Mesendoderm (in vitro differentiated cells): ENCODE data around the gene MTG1.

Experiments
- DNase-seq: peaks from one replicate; pipeline ENCODE4 v3.0.0; 2013
- H2AK5ac ChIP-seq: 2 replicates; pipeline ENCODE4 v1.6.1; 2013; ENCODE audit warnings: low read length, inconsistent platforms
- H2BK120ac ChIP-seq: 2 replicates; pipeline ENCODE4 v1.6.1; 2013; ENCODE audit warnings: low read depth, mild to moderate bottlenecking, low read length, moderate library complexity, mixed read lengths
- H2BK15ac ChIP-seq: replicated peaks from 2 replicates; pipeline ENCODE4 v1.6.1; 2013; ENCODE audit warnings: low read depth, mild to moderate bottlenecking, moderate library complexity
- H2BK5ac ChIP-seq: 2 replicates; pipeline ENCODE4 v1.6.1; 2013; ENCODE audit warnings: low read length, inconsistent platforms
- H3K18ac ChIP-seq: 2 replicates; pipeline ENCODE4 v1.6.1; 2013; ENCODE audit warnings: mild to moderate bottlenecking, low read length, mixed read lengths
- H3K23ac ChIP-seq: one replicate; pipeline ENCODE4 v1.6.1; 2013; ENCODE audit warnings: low read length
- H3K27ac ChIP-seq: 2 replicates; pipeline ENCODE4 v1.5.1; 2013; ENCODE audit warnings: low read depth, mild to moderate bottlenecking, inconsistent platforms, low read length, moderate library complexity
- H3K27me3 ChIP-seq: 2 replicates; pipeline ENCODE4 v1.6.1; 2013; ENCODE audit warnings: low read length, control low read depth, mild to moderate bottlenecking, inconsistent platforms; ENCODE audit not compliant: insufficient read depth, poor library complexity
- H3K36me3 ChIP-seq: 2 replicates; pipeline ENCODE4 v1.6.1; 2013; ENCODE audit warnings: low read length, inconsistent platforms; ENCODE audit not compliant: control insufficient read depth, insufficient read depth
- H3K4ac ChIP-seq: one replicate; pipeline ENCODE4 v1.6.1; 2013; ENCODE audit warnings: low read depth, mild to moderate bottlenecking, low read length, moderate library complexity
- H3K4me1 ChIP-seq: 2 replicates; pipeline ENCODE4 v1.6.1; 2013; ENCODE audit warnings: low read depth, low read length, inconsistent platforms; ENCODE audit not compliant: control insufficient read depth
- H3K4me2 ChIP-seq: 2 replicates; pipeline ENCODE4 v1.6.1; 2013; ENCODE audit warnings: low read length
- H3K4me3 ChIP-seq: 2 replicates; pipeline ENCODE4 v1.5.1; 2013; ENCODE audit warnings: mild to moderate bottlenecking, low read length
- H3K56ac ChIP-seq: one replicate; pipeline ENCODE4 v1.6.1; 2013; ENCODE audit warnings: low read length
- H3K79me1 ChIP-seq: 2 replicates; pipeline ENCODE4 v1.6.1; 2013; ENCODE audit warnings: low read length, inconsistent platforms
- H3K79me2 ChIP-seq: 2 replicates; pipeline ENCODE4 v1.6.1; 2013; ENCODE audit warnings: mild to moderate bottlenecking, low read length; ENCODE audit not compliant: control insufficient read depth, insufficient read depth
- H3K9ac ChIP-seq: 2 replicates; pipeline ENCODE4 v1.6.1; 2013; ENCODE audit warnings: low read length, inconsistent platforms
- H4K5ac ChIP-seq: one replicate; pipeline ENCODE4 v1.6.1; 2013; ENCODE audit warnings: low read length
- H4K8ac ChIP-seq: one replicate; pipeline ENCODE4 v1.6.1; 2013; ENCODE audit warnings: low read depth, mild to moderate bottlenecking, control low read depth, low read length, moderate library complexity
- WGBS: extraction: QIAGEN DNeasy Blood & Tissue Kit; methylation state at CpG from one replicate; pipeline ENCODE4 v1.1.7; 2013; ENCODE audit warnings: low lambda C conversion rate, missing lambda C conversion rate; ENCODE audit not compliant: insufficient coverage; ENCODE audit errors: extremely low coverage; 5-methylcytosine and 5-hydroxymethylcytosine counted together

MTG1 gene

DNA sequence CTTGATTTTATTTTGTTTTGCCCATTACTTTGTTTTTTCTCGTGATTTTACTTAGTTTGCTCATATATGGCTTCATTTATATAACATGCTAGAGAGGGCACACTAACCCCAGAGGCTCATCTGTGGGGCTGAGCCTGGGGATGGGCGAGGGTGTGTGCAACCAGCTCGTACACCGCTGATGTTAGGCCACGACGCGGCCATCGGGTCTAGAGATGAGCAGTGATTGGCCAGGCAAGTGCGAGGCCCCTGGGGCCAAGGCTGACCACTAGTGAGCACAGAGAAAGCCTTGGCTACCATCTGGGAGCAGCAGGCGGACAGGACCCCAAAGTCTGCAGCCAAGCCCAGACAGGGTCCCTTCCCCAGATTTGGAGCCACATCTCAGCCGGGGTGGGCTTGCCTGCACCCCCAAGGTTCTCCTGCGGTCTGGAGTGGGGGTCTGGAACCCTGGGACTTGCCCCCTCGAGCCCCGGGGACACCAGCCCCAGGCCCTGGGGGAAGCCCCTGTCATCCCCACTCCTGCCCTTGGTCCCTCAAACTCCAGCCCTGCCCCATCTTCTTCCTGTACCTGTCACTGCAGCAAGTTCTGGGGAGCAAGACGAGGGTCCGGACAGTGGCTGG lies 39.9 kb upstream of the MTG1 start:
- Histone ChIP-seq H2BK120ac (no peak overlapping the region), H3K4me3 (no peak overlapping the region), H3K4me1 (peaks cover 3% of the 10 kb centered on the region)

DNA sequence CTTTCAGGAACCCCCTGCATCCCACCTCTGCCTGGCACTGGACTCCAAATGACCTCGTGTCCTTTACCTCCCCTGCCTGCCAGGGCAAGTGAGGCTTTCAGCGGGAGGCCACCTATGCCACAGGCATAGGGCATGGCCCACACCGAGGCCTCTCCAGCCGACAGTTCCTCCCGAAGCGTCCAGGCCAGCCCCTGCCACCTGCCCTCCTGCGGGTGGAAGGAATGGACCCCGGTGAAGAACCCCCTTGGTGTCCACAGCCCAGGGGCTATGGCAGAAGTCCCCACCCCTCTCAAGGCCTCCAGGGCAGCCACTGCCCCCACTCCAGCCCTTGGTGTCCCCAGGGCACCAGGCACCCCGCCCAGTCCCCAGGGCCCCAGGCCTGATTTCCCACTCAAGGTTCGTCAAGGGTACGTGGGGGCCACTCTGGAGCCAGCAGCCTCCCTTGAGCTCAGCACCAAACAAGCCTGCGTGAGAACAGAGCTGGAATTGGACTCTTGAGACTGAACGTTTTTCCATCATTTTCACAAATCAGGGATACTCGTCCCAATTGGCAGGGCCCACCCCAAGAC lies 39.2 kb upstream of the MTG1 start:
- no peak overlapping the region for H2AK5ac ChIP-seq
- no peak overlapping the region for H2BK15ac ChIP-seq
- H3K79me1 ChIP-seq, result peaks cover 6% of the 10 kb centered on the region
- H4K8ac ChIP-seq, result no peak overlapping the region
- H3K79me2 ChIP-seq, result peaks cover 6% of the 10 kb centered on the region
- no peak overlapping the region for H3K56ac ChIP-seq
- no peak overlapping the region for H3K4ac ChIP-seq
- H3K18ac ChIP-seq, result no peak overlapping the region
- H3K4me2 ChIP-seq, result no peak overlapping the region
- no peak overlapping the region for H3K27ac ChIP-seq
- H3K27me3 ChIP-seq, result no peaks in the 10 kb centered on the region
- H3K4me1 ChIP-seq, result peaks cover 3% of the 10 kb centered on the region
- H3K36me3 ChIP-seq, result no peaks in the 10 kb centered on the region
- no peak overlapping the region for H4K5ac ChIP-seq
- no peak overlapping the region for H3K9ac ChIP-seq
- no peak overlapping the region for H3K4me3 ChIP-seq
- DNase-seq, result no peak
- no CpG with 5 or more reads among the region's 14 CpGs for WGBS
- H2BK120ac ChIP-seq, result no peak overlapping the region
- H3K23ac ChIP-seq, result no peak overlapping the region
- H2BK5ac ChIP-seq, result no peak overlapping the region

More for the DNA sequence above, 39.9 kb upstream of the MTG1 start:
- H3K36me3 ChIP-seq, result no peaks in the 10 kb centered on the region
- H3K9ac ChIP-seq, result no peak overlapping the region
- H3K79me2 ChIP-seq, result peaks cover 6% of the 10 kb centered on the region
- no peak overlapping the region for H3K18ac ChIP-seq
- H2BK5ac ChIP-seq, result no peak overlapping the region
- H3K27me3 ChIP-seq, result no peaks in the 10 kb centered on the region
- no peak overlapping the region for H3K4ac ChIP-seq
- no peak for DNase-seq
- H2AK5ac ChIP-seq, result no peak overlapping the region
- no peak overlapping the region for H3K56ac ChIP-seq
- H3K4me2 ChIP-seq, result no peak overlapping the region
- no peak overlapping the region for H2BK15ac ChIP-seq
- H3K23ac ChIP-seq, result no peak overlapping the region
- no peak overlapping the region for H3K27ac ChIP-seq
- no CpG with 5 or more reads among the region's 16 CpGs for WGBS
- H4K5ac ChIP-seq, result no peak overlapping the region
- H3K79me1 ChIP-seq, result peaks cover 6% of the 10 kb centered on the region
- H4K8ac ChIP-seq, result no peak overlapping the region

DNA sequence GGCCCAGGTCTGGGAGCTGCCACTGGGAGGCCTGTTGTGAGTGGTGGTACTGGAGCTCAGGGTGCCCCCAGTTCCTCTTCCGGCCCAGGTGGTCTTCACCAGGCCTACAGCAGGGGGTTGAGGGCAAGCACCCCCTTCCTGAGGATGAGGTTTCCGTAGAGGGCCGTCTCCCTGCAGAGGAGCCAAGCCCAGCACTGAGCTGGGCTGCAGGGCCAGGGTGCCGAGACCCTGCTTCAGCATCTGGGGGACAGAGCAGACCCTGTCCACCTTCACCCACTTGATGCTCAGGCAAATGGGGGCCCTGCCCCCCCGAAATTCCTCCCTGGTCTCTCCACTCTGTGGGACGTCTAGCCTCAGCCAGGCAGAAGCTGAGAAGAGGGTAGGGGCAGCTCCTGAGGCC lies 38.7 kb upstream of the MTG1 start:
- H3K23ac ChIP-seq, result no peak overlapping the region
- H3K4me3 ChIP-seq, result no peak overlapping the region
- H3K79me2 ChIP-seq, result peaks cover 6% of the 10 kb centered on the region
- no peak for DNase-seq
- no peak overlapping the region for H2AK5ac ChIP-seq
- no peak overlapping the region for H2BK5ac ChIP-seq
- no CpG with 5 or more reads among the region's 6 CpGs for WGBS
- H3K4me2 ChIP-seq, result no peak overlapping the region
- H3K56ac ChIP-seq, result no peak overlapping the region
- H3K4me1 ChIP-seq, result peaks cover 3% of the 10 kb centered on the region
- H3K9ac ChIP-seq, result no peak overlapping the region
- H3K27ac ChIP-seq, result no peak overlapping the region
- H3K18ac ChIP-seq, result no peak overlapping the region
- no peak overlapping the region for H3K4ac ChIP-seq
- H3K79me1 ChIP-seq, result peaks cover 6% of the 10 kb centered on the region
- no peak overlapping the region for H2BK15ac ChIP-seq
- no peaks in the 10 kb centered on the region for H3K36me3 ChIP-seq
- no peak overlapping the region for H4K5ac ChIP-seq
- no peak overlapping the region for H2BK120ac ChIP-seq
- H4K8ac ChIP-seq, result no peak overlapping the region
- H3K27me3 ChIP-seq, result no peaks in the 10 kb centered on the region

DNA sequence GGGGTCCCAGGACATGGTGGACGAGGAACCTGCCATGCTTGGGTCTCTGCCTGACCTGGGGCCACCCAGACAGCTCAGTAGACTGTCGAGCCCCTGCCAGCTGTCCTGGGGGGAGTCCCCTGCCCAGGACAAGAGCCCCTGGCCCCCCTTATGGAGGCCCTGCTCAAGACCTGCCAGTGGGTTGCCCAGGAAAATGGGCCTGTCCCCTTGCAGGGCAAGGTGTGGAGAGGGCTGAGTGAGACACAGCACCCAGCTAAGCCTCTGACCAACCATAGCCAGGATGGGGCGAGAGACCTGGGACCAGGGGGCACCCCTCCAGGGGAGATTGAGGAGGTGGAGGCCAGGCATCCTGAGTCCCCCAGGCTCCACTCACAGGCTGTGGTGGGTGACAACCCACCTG lies 38.0 kb upstream of the MTG1 start:
- Histone ChIP-seq H3K4me3 (no peak overlapping the region), H2BK120ac (no peak overlapping the region), H4K5ac (no peak overlapping the region), H3K27ac (no peak overlapping the region), H3K56ac (peak overlapping the region; percentile 7), H3K4me1 (peaks cover 3% of the 10 kb centered on the region), H2AK5ac (no peak overlapping the region), H2BK15ac (no peak overlapping the region), H3K36me3 (no peaks in the 10 kb centered on the region), H3K79me1 (peaks cover 6% of the 10 kb centered on the region), H3K79me2 (peaks cover 6% of the 10 kb centered on the region), H3K27me3 (no peaks in the 10 kb centered on the region), H4K8ac (no peak overlapping the region), H3K18ac (no peak overlapping the region), H3K9ac (no peak overlapping the region), H3K4ac (no peak overlapping the region), H2BK5ac (no peak overlapping the region), H3K23ac (no peak overlapping the region), H3K4me2 (no peak overlapping the region)
- DNase-seq, result no peak
- WGBS, result no CpG with 5 or more reads among the region's 3 CpGs

DNA sequence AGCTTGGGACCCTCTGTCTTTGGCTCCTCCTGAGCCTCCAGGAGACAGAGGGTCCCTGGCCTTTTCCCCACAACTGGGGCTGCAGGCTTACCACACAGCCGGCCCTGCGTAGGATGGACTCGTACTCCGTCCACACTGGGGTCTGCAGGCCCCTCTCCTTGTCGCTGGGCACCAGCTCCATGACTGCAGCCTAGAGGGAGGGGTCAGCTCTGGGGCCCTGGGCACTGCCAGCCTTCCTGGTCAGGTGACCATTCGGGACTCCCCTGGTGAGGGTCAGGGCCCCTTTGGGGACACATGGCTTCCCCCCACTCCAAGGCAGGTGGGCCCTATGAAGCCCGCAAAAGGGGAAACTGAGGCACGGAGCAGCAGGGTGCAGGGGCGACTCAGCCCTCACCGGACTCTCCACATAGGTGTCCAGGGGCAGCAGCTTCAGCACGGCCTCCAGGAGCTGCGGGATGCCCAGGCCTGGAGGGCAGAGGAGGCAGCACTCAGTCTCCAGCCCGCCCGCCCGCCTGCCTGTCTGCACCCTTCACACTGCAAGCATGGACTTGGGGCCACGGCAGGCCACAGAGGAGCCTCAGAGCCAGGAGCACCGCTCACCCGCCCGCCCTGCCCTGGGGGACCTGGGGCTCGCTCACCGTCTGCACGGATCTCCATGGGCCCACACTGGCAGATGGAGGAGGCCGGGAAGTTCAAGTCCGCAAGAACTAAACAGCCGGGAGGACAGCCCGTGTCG lies 37.2 kb upstream of the MTG1 start:
- Histone ChIP-seq H3K36me3 (no peaks in the 10 kb centered on the region), H3K56ac (peak overlapping the region; percentile 100), H4K8ac (no peak overlapping the region), H2BK5ac (no peak overlapping the region), H3K4ac (peak overlapping the region; percentile 83), H3K18ac (peak overlapping the region; percentile 91), H3K79me1 (peaks cover 6% of the 10 kb centered on the region), H3K27ac (no peak overlapping the region), H3K23ac (peak overlapping the region; percentile 100), H3K79me2 (peaks cover 6% of the 10 kb centered on the region), H3K4me1 (peaks cover 3% of the 10 kb centered on the region), H3K27me3 (no peaks in the 10 kb centered on the region), H4K5ac (no peak overlapping the region), H3K4me3 (peak overlapping the region; percentile 82), H3K4me2 (peak overlapping the region; percentile 75), H2AK5ac (peak overlapping the region; percentile 7), H3K9ac (peak overlapping the region; percentile 92), H2BK120ac (no peak overlapping the region), H2BK15ac (no peak overlapping the region)
- WGBS, result no CpG with 5 or more reads among the region's 27 CpGs
- DNase-seq, result no peak
